ENCODE data around the gene FAM221B. TPM values are rescaled to one million over a fixed set of nuclear protein-coding genes. Genes with fewer than 3 reads are reported as not detected.

The FAM221B gene
- total RNA-seq, 1 donor from 2014 or later, result not detected

DNA sequence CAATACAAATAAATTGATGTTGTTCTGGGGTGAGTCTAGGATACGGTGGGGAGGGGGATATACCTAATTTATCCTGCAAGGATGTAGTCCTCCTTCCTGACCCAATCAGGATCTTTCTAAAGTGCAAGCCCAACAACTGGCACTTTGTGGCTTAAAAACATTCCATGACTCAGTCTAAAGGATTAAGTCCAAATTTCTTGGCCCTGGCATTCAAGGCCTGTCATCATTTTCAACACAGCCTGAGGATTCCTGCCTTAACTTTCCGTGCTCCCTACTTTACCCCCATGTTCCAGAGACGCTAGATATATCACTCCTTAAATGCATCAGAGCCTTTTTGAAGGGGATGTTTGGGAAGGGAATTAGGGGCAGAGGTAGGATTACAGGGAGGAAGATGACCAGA is 1.0 kb downstream of the FAM221B start:
- peak overlapping the region; percentile 20 for H3K4me3 Mint-ChIP-seq (ENCODE audit: low read depth)

DNA sequence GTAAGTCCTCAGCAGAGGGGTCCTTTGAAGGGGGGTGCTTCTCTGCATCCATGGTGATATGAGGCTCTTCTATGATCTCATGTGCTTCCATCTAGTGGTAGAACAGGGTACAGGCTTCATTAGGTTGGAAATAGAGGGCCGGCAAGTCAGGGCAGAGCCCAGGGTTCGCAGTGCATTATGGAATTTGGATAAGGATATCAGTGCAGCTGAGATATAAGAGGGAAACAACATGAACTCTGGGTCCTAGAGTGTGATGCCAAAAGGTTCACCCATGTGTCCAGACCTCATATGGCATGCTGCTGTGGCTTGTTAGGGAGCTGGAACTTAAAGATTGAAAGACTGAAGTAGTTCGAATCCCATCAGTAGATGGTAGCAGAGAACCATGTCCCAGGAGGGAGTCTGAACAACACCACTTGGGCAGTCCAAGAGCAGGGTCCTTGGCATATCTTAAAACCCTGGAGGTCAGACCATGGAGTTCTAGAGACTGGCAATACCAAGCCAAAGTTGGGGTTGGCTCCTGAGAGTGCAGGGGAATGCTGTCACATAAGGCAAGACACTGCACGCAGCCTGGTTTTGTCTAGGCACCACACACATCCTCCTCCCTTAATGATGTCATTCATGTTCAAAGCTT is 2.3 kb downstream of the FAM221B start:
- no peak overlapping the region for H3K27ac Mint-ChIP-seq
- intact Hi-C loops (cut with micrococcal nuclease), result loop anchor here (1.0 to 5.0 kb wide), 4 partner anchors 11 to 79 kb away; partner anchors contain the start of genes GBA2, HINT2 and RGP1

More for the DNA sequence above, 1.0 kb downstream of the FAM221B start:
- no peaks in the 10 kb centered on the region for H3K9me3 Mint-ChIP-seq
- no peak overlapping the region for H3K27ac Mint-ChIP-seq
- H3K27me3 Mint-ChIP-seq (ENCODE audit: low read depth), result no peaks in the 10 kb centered on the region
- intact Hi-C loops (cut with micrococcal nuclease), result loop anchor here (5.0 kb wide), 1 partner anchor 80 kb away; the partner anchor contains the start of genes GBA2 and RGP1
- peaks cover 18% of the 10 kb centered on the region for H3K4me1 Mint-ChIP-seq (ENCODE audit: low read depth)
- no peaks in the 10 kb centered on the region for H3K36me3 Mint-ChIP-seq (ENCODE audit: low read depth)
- DNase-seq (ENCODE audit: low spot score), result no peak

DNA sequence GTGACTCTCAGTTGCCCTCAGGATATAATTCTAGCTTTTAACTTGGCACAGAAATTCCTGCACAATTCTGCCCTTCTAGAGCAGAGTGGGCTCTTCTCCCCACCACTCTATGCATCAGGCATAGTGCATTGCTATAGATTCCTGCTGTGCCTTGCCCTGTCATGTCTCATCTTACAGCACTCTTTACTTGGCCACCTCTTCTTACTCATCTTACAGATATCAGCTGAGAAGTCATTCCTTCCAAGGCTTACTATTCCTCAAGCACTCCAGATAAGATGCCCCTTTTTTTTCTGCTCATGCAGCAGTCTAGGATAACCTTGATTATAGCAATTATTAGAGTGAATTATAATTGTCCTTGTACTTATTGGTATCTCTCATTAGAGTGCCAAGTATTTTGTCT is 5.6 kb downstream of the FAM221B start:
- Mint-ChIP-seq H3K4me1 (ENCODE audit: low read depth) (peaks cover 10% of the 10 kb centered on the region), H3K27ac (no peak overlapping the region), H3K27me3 (ENCODE audit: low read depth) (no peaks in the 10 kb centered on the region), H3K4me3 (ENCODE audit: low read depth) (no peak overlapping the region), H3K36me3 (ENCODE audit: low read depth) (no peaks in the 10 kb centered on the region), H3K9me3 (no peaks in the 10 kb centered on the region)
- DNase-seq (ENCODE audit: low spot score), result no peak
- intact Hi-C loops (cut with micrococcal nuclease), result no loop called here

More for the DNA sequence above, 2.3 kb downstream of the FAM221B start:
- Mint-ChIP-seq H3K36me3 (ENCODE audit: low read depth) (no peaks in the 10 kb centered on the region), H3K4me3 (ENCODE audit: low read depth) (no peak overlapping the region), H3K9me3 (no peaks in the 10 kb centered on the region), H3K4me1 (ENCODE audit: low read depth) (peaks cover 18% of the 10 kb centered on the region), H3K27me3 (ENCODE audit: low read depth) (no peaks in the 10 kb centered on the region)
- no peak for DNase-seq (ENCODE audit: low spot score)

DNA sequence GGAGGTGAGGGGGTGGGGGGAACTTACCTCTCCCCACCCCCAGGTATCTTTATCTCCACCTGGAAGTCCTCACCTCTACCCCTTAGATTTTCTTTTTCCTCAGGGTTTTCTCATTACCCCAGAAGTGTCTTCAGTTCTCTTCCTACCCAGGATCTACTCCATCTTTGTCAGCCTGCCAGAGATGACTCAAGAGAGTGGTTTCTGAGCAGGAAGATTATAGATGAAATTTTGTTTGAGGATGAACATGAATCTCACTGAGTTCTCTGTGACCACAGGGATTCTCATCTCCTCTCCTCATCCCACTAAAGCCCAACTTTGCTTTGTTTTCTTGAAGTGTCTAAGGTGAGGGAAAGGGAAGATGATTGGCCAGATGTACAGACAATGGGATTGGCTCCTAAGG is 8.5 kb downstream of the FAM221B start:
- no peaks in the 10 kb centered on the region for H3K27me3 Mint-ChIP-seq (ENCODE audit: low read depth)
- intact Hi-C loops (cut with micrococcal nuclease), result no loop called here
- no peak for DNase-seq (ENCODE audit: low spot score)
- H3K4me3 Mint-ChIP-seq (ENCODE audit: low read depth), result no peak overlapping the region
- no peaks in the 10 kb centered on the region for H3K36me3 Mint-ChIP-seq (ENCODE audit: low read depth)
- H3K27ac Mint-ChIP-seq, result no peak overlapping the region
- H3K4me1 Mint-ChIP-seq (ENCODE audit: low read depth), result peaks cover 9% of the 10 kb centered on the region
- no peaks in the 10 kb centered on the region for H3K9me3 Mint-ChIP-seq

DNA sequence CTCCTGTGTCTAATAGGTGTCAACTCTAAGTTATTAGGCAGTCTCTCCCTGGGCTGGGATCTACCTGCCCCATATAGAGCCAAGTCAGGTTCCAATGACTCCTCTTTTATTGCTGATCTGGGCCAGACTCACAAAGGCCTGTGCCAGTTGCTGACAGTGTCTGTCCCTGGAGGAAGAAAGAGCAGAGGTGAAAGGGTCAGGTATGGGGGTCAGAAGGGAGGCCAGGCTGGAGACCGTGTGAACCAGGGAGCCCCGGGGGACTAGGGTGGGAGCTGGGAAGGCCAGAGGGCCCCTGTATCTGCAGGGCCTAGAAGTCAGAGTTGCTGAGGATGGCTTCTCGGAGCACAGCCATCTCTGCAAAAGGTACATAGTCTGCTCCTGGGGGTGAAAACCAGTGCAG is 10.2 kb downstream of the FAM221B start:
- intact Hi-C loops (cut with micrococcal nuclease), result loop anchor here (10.0 kb wide), 3 partner anchors 214 to 744 kb away; partner anchors contain the start of genes ATOSB, FANCG, TESK1 and VCP
- Mint-ChIP-seq H3K36me3 (ENCODE audit: low read depth) (peaks cover 4% of the 10 kb centered on the region), H3K27ac (no peak overlapping the region), H3K27me3 (ENCODE audit: low read depth) (no peaks in the 10 kb centered on the region), H3K4me1 (ENCODE audit: low read depth) (peaks cover 18% of the 10 kb centered on the region), H3K9me3 (no peaks in the 10 kb centered on the region), H3K4me3 (ENCODE audit: low read depth) (no peak overlapping the region)
- no peak for DNase-seq (ENCODE audit: low spot score)

DNA sequence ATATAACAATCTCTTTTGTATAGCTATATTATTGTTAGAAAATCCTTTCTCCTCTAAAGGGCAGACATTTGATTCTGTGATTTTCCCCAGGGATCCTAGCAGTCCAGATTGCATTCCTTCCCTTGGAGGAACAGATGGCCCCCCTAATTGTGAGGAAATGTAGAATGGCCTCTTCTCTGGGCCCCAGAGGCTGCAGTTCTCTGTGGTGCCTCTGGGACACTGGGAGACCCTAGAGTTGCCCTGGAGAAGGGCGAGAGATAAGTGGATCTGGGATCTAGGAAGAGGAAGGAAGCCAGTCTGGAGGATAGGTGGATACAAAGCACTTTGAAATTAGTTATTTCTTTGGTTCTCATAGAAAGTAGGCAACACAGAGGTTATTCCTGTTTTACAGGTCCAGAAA is 11.8 kb downstream of the FAM221B start:
- Mint-ChIP-seq H3K36me3 (ENCODE audit: low read depth) (peaks cover 13% of the 10 kb centered on the region), H3K4me1 (ENCODE audit: low read depth) (peaks cover 32% of the 10 kb centered on the region), H3K9me3 (no peaks in the 10 kb centered on the region), H3K27ac (no peak overlapping the region), H3K4me3 (ENCODE audit: low read depth) (no peak overlapping the region), H3K27me3 (ENCODE audit: low read depth) (no peaks in the 10 kb centered on the region)
- DNase-seq (ENCODE audit: low spot score), result no peak
- intact Hi-C loops (cut with micrococcal nuclease), result loop anchor here (10.0 kb wide), 3 partner anchors 212 to 742 kb away; partner anchors contain the start of genes ATOSB, FANCG, TESK1 and VCP

DNA sequence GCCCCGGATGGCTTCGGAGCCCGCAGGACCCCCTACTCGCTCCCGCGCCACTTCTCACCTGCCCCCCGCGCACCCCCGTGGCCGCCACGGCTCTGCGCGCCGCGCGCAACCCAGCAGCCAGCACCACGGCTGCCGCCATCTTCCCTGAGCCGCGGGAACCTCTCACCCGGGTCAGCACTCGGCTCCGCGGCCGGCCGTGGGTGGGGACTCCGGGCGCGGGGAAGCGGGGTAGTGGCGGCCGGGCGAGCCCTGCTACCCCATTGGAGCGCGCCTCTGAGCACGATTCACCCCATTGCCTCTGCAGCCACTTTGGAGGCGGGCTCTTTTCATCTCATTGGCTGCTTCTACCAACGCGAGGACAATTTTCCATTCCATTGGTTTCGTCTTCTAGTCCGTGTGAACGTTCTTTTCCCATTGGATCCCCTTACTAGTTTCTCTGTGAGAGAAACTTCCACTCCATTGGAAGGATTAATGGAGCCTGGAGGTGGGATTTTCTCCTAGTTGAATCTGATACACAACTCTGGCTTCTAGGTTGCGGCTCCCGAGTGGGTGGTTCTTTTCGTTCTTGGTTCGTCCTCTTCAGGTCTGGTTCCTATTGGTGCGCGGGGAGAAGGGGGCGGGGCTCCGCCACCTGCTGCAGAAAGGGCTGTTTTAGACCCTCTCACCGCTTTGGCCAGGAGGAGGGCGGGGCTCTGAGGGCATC is 13.5 kb downstream of the FAM221B start, which contains the start of gene HINT2:
TSS of gene HINT2 (minus strand) at position 202 of the 703 bp plus-strand sequence. CDS start at position 139, 63 bp downstream.
- H3K4me3 Mint-ChIP-seq (ENCODE audit: low read depth), result peak within 1 kb of the TSS; percentile 89
- DNase-seq (ENCODE audit: low spot score), result peak; percentile 97
- H3K27me3 Mint-ChIP-seq (ENCODE audit: low read depth), result no peaks in the 10 kb centered on the region
- intact Hi-C loops (cut with micrococcal nuclease), result loop anchor here (1.0 to 10.0 kb wide), 9 partner anchors 11 to 1438 kb away; partner anchors contain the start of genes ATOSB, CREB3, FANCG and GBA2
- peak within 1 kb of the TSS; percentile 96 for H3K27ac Mint-ChIP-seq
- peaks cover 33% of the 10 kb centered on the region for H3K4me1 Mint-ChIP-seq (ENCODE audit: low read depth)
- no peaks in the 10 kb centered on the region for H3K9me3 Mint-ChIP-seq
- peaks cover 13% of the 10 kb centered on the region for H3K36me3 Mint-ChIP-seq (ENCODE audit: low read depth)

DNA sequence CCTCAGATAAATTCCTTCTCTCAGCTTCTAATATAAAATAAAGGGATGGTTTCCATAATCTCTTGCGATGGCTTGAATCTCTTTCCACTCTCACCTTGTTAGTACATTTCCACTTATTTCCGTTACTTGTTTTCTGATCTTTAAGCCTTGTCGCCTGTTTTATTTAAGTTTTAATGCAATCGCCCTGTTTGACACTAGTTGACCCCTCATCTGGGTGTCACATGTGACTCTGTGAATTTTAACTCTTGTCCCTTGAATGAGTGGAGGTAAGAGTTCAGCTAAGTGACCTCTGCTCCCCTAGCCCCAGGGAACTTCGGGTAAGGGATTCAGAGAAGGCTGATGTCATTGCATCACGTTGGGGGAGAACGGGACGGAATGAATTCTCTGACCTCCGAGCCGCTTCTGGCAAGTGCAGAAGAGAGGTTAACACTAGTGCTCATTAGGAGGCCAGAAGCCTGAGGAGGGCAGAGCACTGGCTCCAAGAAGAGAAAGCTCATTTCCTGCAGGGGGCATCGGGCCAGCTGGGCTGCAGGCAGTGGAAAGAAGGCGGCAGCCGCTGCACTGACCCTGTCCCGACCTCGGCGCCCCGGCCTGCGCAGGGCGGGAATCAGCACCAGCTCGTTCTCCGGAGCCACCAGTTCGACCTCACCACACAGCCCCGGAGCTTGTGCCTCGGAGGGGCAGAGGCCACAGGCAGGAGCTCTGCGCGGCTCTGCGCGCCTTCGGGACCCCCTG is 14.3 kb downstream of the FAM221B start:
- Mint-ChIP-seq H3K27me3 (ENCODE audit: low read depth) (no peaks in the 10 kb centered on the region), H3K4me3 (ENCODE audit: low read depth) (peak overlapping the region; percentile 89), H3K36me3 (ENCODE audit: low read depth) (peaks cover 15% of the 10 kb centered on the region), H3K9me3 (no peaks in the 10 kb centered on the region), H3K4me1 (ENCODE audit: low read depth) (peaks cover 31% of the 10 kb centered on the region), H3K27ac (peak overlapping the region; percentile 95)
- DNase-seq (ENCODE audit: low spot score), result peak; percentile 50
- intact Hi-C loops (cut with micrococcal nuclease), result loop anchor here (2.0 to 10.0 kb wide), 7 partner anchors 57 to 1437 kb away; partner anchors contain the start of genes ATOSB, FANCG, GBA2 and MYORG

DNA sequence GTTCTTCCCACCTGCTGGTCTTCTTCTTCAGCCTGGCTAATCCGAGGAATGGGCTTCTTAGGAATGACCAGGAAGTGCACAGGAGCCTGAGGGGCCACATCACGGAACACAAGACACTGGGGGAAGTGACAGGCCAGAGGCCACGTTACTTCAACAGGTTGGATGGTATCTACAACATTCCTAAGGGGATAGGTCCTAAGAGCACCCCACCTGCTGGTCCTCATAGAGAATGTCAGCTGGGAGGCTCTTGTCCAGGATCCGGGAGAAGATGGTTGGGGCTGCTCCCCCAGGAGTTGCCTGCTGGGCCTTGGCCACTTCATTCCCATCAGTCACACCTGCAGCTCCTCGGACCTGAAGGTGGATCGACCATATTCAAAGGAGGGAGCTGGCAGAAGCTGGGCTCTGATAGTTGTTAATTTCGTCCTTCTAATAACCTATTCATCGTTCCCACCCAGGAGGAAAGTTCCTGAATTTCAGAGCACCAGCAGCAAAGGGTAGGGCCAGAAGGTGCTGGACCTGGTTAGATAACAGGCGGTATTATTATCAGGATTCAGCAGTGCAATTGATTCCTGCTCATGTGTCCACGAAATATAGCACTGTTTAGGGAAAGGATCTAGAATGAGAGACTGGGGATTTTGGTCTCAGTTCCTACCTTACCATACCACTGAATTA is 15.0 kb downstream of the FAM221B start:
- Mint-ChIP-seq H3K27me3 (ENCODE audit: low read depth) (no peaks in the 10 kb centered on the region), H3K4me1 (ENCODE audit: low read depth) (peaks cover 31% of the 10 kb centered on the region), H3K36me3 (ENCODE audit: low read depth) (peaks cover 22% of the 10 kb centered on the region), H3K4me3 (ENCODE audit: low read depth) (peak overlapping the region; percentile 89), H3K9me3 (no peaks in the 10 kb centered on the region), H3K27ac (peak overlapping the region; percentile 95)
- DNase-seq (ENCODE audit: low spot score), result no peak
- intact Hi-C loops (cut with micrococcal nuclease), result loop anchor here (2.0 to 10.0 kb wide), 7 partner anchors 57 to 1436 kb away; partner anchors contain the start of genes ATOSB, FANCG, GBA2 and MYORG

DNA sequence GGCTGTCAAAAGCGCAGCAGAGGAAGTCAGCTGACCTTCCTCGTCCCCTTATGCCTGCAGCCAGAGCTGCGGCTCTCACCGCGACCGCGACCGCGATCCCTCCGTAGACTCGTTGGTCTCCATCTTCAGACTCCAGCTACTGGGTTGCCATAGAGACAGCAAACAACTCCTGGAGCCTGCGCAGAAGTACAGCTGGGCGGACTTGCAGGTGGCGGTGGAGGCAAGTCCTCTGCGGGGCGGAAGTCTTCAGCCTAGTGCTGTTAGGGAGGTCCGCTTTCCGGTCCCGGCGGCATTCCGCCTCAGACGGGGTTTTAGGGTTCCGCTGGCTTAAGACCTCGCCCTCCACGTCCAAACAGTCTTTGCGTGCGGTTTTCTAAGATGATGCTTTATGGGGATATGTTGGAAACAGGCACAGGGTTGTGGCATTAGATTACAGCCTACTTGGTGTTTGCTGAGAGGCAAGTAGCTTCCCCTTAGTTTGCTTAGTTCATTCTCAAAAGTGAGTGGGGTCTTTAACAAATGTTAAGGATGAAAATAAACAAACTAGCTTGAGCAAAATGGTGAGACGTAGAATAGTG is 16.4 kb downstream of the FAM221B start, which contains the start of gene SPAG8:
TSS of gene SPAG8 (minus strand) at position 238 of the 578 bp plus-strand sequence. CDS start at position 123, 115 bp downstream.
- peaks cover 22% of the 10 kb centered on the region for H3K36me3 Mint-ChIP-seq (ENCODE audit: low read depth)
- H3K9me3 Mint-ChIP-seq, result no peaks in the 10 kb centered on the region
- peak within 1 kb of the TSS; percentile 77 for H3K4me3 Mint-ChIP-seq (ENCODE audit: low read depth)
- intact Hi-C loops (cut with micrococcal nuclease), result loop anchor here (5.0 to 10.0 kb wide), 4 partner anchors 207 to 1435 kb away; partner anchors contain the start of genes ATOSB, FANCG, MYORG and TESK1
- H3K4me1 Mint-ChIP-seq (ENCODE audit: low read depth), result peaks cover 31% of the 10 kb centered on the region
- peak within 1 kb of the TSS; percentile 91 for H3K27ac Mint-ChIP-seq
- H3K27me3 Mint-ChIP-seq (ENCODE audit: low read depth), result no peaks in the 10 kb centered on the region
- peak; percentile 96 for DNase-seq (ENCODE audit: low spot score)

DNA sequence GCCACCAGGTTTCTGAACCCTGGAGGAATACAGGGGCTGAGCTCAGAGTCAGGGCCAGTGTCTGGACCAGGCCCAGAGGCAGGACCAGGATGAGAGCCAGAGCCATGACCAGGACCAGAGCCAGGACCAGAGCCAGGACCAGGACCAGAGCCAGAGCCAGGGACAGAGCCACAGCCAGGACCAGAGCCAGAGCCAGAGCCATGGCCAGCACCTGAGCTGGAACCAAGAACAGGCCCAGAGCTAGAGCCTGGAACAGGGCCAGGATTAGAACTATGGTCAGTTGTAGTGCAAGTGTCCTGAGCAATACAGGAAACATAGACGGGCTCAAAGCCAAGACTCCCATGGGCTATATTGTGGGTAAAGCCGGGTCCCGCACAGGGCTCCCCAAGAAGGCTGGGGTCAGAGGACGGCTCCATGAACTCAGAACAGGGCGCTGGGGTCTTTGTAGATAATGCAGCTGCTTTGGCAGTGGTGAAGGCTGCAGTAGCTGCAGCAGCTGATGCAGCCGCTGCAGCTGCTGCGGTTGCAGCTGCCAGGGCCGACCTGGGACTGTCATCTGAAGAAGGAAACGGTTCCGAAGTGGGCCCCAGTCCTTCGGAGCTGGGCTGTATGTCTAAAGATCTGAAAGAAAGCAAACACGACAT is 17.0 kb downstream of the FAM221B start:
- peaks cover 31% of the 10 kb centered on the region for H3K4me1 Mint-ChIP-seq (ENCODE audit: low read depth)
- H3K27me3 Mint-ChIP-seq (ENCODE audit: low read depth), result no peaks in the 10 kb centered on the region
- intact Hi-C loops (cut with micrococcal nuclease), result loop anchor here (5.0 to 10.0 kb wide), 4 partner anchors 207 to 1434 kb away; partner anchors contain the start of genes ATOSB, FANCG, MYORG and TESK1
- peaks cover 27% of the 10 kb centered on the region for H3K36me3 Mint-ChIP-seq (ENCODE audit: low read depth)
- no peak for DNase-seq (ENCODE audit: low spot score)
- H3K4me3 Mint-ChIP-seq (ENCODE audit: low read depth), result peak overlapping the region; percentile 77
- peak overlapping the region; percentile 91 for H3K27ac Mint-ChIP-seq
- H3K9me3 Mint-ChIP-seq, result no peaks in the 10 kb centered on the region
